ENCODE data around the gene CAV2. TPM values are rescaled to one million over a fixed set of nuclear protein-coding genes. Genes with fewer than 3 reads are reported as not detected.

CAV2 gene
- total RNA-seq, 4 donors from 2014 or later: 142 to 188 (median 170) TPM

DNA sequence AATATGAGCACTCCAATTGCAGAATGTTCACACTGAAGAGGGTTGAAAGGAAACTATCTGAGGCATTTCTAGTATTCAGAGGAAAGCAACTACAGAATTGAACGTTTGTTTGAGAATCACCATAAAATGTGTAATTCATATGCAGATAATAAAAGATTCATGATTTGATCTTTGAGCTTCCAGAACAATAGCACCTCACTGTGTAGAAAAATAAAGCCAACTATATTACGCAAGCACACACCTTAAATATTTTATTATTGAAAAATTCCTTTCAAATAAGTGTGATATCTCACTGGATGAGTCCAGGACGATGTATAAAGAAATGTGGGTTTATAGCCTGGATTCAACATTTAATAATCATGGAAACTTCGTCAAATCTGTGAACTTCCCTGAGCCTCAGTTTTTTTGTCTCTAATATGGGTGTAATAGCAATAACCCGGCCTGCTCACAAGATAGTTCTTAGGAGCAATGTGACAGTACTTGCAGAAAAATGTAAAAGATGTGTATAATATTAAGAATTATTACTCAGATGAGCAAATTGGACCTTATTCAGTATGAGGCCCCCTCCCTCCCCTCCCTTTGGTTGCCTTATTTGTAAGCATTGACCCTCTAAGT is 11.5 kb upstream of the CAV2 start:
- Histone ChIP-seq H3K36me3 (no peaks in the 10 kb centered on the region), H3K4me1 (peaks cover 0 to 24% (median 0%) of the 10 kb centered on the region in 3 donors), H3K27ac (no peak overlapping the region), H3K4me3 (no peak overlapping the region), H3K9me3 (no peaks in the 10 kb centered on the region), H3K27me3 (no peaks in the 10 kb centered on the region)
- TF ChIP-seq CTCF (IDR thresholded peaks at IDR 0.05): no peak
- no peak for TF ChIP-seq EP300 (IDR thresholded peaks at IDR 0.05)
- no peak for TF ChIP-seq POLR2AphosphoS5 (IDR thresholded peaks at IDR 0.05)
- no peak for TF ChIP-seq POLR2A (IDR thresholded peaks at IDR 0.05)
- WGBS, 2 donors (ENCODE audit: low coverage in 1 of 2): 74 to 78% methylated on average over 5 of the region's 5 CpGs
- ATAC-seq: no peak

- Histone ChIP-seq H3K4me1 (peaks cover 0 to 31% (median 4%) of the 10 kb centered on the region in 3 donors), H3K27me3 (no peaks in the 10 kb centered on the region), H3K9me3 (no peaks in the 10 kb centered on the region), H3K36me3 (no peaks in the 10 kb centered on the region), H3K4me3 (no peak overlapping the region), H3K27ac (no peak overlapping the region)
- 65 to 71% methylated on average over 2 of the region's 2 CpGs for WGBS, 2 donors (ENCODE audit: low coverage in 1 of 2)
- no peak for ATAC-seq
- TF ChIP-seq POLR2AphosphoS5 (IDR thresholded peaks at IDR 0.05) (no peak), POLR2A (IDR thresholded peaks at IDR 0.05) (no peak), EP300 (IDR thresholded peaks at IDR 0.05) (no peak), CTCF (IDR thresholded peaks at IDR 0.05) (no peak)
Measured at GRCh38 chr7:116490351-116490750, 9.2 kb upstream of the CAV2 start.

DNA sequence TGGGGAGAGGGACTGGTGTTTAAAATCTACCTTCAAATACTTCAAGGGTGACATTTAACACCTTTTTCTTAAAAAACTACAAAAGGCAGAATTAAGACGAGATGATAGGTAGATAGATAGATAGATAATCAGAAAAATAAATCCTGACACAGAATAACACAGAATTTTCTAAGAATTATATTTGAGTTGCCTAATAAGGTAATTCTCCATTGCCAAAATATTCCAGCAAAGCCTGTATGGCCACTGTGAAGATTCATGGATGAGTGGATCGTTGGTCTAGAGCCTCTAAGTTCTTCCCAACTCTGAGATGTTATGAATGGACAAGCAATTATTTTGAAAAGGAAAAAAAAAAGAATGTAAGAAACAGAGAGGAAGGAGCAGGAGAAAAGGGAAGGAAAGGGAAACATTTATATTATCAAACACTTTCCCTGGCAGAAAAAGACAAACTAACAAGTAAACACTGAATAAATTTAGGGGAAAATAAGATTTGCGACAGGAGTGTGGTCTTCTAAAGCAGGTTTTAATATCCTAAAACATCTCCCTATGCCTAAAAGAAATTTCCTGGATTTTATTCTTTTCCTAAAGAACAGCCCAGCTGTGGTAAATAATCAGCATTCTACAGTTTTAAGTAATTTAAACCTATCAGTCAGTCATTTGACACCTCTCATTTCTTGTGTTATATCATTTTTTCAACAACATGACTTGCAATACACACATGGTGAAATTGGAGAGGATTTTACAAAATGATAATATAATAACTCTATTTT is 7.5 kb upstream of the CAV2 start:
- ATAC-seq: no peak
- Histone ChIP-seq H3K27ac (peak overlapping the region in 1 of 4 donors; percentile 42), H3K9me3 (no peaks in the 10 kb centered on the region), H3K4me1 (peaks cover 0 to 31% (median 4%) of the 10 kb centered on the region in 3 donors), H3K36me3 (no peaks in the 10 kb centered on the region), H3K27me3 (no peaks in the 10 kb centered on the region), H3K4me3 (no peak overlapping the region)
- 61 to 72% methylated on average over 3 of the region's 3 CpGs for WGBS, 2 donors (ENCODE audit: low coverage in 1 of 2)
- TF ChIP-seq POLR2AphosphoS5 (IDR thresholded peaks at IDR 0.05): no peak
- TF ChIP-seq POLR2A (IDR thresholded peaks at IDR 0.05): no peak
- no peak for TF ChIP-seq EP300 (IDR thresholded peaks at IDR 0.05)
- TF ChIP-seq CTCF (IDR thresholded peaks at IDR 0.05): no peak

GRCh38 chr7:116492654-116493109 is 6.9 kb upstream of the CAV2 start:
- H3K27ac ChIP-seq: peak overlapping the region in 2 of 4 donors; percentile 40 to 42

More at GRCh38 chr7:116492654-116493109, 6.9 kb upstream of the CAV2 start:
- Histone ChIP-seq H3K4me3 (no peak overlapping the region), H3K27me3 (no peaks in the 10 kb centered on the region), H3K4me1 (peaks cover 0 to 31% (median 4%) of the 10 kb centered on the region in 3 donors), H3K36me3 (no peaks in the 10 kb centered on the region), H3K9me3 (no peaks in the 10 kb centered on the region)
- WGBS, 2 donors (ENCODE audit: low coverage in 1 of 2): 61 to 78% methylated on average over 3 of the region's 3 CpGs
- no peak for ATAC-seq
- TF ChIP-seq POLR2A (IDR thresholded peaks at IDR 0.05) (no peak), EP300 (IDR thresholded peaks at IDR 0.05) (no peak), CTCF (IDR thresholded peaks at IDR 0.05) (no peak), POLR2AphosphoS5 (IDR thresholded peaks at IDR 0.05) (no peak)

Data from gastroesophageal sphincter (tissue), 4 donors.